Measurements from ENCODE around the gene CORT.
A peak's percentile ranks its signal among the peaks of the same experiment; 100 is the strongest.

The CORT gene

DNA sequence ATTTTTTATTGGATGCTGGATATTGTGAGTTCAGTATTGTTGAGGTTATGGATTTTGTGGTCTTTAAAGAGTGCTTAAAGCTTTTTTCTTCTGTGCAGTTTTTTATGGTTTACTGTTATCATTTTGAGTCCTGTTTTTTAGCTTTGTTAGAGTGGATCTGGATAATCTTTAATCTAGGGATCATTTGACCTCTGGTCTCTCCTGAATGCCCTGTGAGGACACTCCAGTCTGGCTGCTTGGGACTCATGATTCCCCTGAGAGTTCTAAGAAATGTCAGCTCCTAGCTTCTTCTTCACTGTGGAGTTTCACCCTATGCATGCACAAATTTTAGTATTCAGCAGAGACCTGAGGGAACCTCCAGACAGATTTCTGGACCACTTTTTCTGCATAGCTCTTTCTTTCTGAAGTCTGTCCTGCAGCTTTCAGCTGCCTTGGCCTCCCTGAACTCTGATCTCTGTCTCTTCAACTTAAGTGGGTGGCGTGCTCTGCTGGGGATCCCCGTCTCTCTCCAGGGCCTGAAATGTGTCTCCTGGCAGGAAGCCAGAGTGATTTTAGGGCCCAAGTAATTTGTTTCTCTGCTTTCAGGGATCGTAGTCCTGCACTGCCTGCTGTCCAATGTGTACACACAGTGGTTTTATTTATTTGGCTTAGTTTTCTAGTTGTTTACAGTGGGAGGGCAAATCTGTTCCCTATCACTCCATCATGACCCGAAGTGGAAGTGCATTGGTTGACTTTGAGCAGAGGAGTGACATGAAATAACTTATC, 39.6 kb downstream of the CORT start:
- TF ChIP-seq, protein P1, sequence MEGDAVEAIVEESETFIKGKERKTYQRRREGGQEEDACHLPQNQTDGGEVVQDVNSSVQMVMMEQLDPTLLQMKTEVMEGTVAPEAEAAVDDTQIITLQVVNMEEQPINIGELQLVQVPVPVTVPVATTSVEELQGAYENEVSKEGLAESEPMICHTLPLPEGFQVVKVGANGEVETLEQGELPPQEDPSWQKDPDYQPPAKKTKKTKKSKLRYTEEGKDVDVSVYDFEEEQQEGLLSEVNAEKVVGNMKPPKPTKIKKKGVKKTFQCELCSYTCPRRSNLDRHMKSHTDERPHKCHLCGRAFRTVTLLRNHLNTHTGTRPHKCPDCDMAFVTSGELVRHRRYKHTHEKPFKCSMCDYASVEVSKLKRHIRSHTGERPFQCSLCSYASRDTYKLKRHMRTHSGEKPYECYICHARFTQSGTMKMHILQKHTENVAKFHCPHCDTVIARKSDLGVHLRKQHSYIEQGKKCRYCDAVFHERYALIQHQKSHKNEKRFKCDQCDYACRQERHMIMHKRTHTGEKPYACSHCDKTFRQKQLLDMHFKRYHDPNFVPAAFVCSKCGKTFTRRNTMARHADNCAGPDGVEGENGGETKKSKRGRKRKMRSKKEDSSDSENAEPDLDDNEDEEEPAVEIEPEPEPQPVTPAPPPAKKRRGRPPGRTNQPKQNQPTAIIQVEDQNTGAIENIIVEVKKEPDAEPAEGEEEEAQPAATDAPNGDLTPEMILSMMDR (IDR thresholded peaks at IDR 0.05): no peak
- H3K4me1 ChIP-seq: peaks cover 0 to 2% (median 0%) of the 10 kb centered on the region in 4 donors
- H3K36me3 ChIP-seq: peaks cover 0 to 4% (median 0%) of the 10 kb centered on the region in 3 donors
- H3K27ac ChIP-seq: no peak overlapping the region
- no peak overlapping the region for H3K4me3 ChIP-seq
- intact Hi-C loops (cut with DNase I; ENCODE audit: low total_unique reads): loop anchor here (5.0 kb wide), 1 partner anchor 57 kb away; the partner anchor contains the start of gene CENPS
- H3K9me3 ChIP-seq: no peaks in the 10 kb centered on the region
- no peaks in the 10 kb centered on the region for H3K27me3 ChIP-seq
- DNase-seq: no peak

DNA sequence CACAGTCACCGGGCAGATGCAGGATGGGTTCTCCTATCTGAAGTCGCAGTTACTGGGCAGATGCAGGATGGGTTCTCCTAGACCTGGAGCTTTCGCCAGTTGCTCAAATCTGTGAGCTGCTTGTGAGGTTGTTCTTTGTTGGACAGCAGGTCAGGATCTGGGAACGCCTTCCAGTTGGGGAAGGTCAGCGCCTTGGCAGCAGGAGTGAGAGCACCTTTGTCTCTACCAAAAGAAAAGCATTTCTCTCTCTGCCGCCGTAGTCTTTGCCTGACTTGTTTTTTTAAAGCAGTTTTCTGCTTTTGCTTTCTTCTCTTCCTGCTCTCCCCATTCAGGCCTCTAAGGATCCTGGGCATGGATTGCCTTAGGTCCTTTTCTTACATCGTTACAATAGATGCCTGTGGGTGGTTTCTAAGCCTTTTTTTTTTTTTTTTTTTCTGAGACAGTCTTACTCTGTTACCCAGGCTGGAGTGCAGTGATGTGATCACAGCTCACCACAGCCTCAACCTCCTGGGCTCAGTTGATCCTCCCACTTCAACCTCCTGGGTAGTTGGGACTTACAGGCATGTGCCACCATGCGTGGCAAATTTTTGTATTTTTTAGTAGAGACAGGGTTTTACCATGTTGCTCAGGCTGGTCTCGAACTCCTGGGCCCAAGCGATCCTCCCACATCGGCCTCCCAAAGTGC, 40.6 kb downstream of the CORT start:
- TF ChIP-seq, protein P1 (IDR thresholded peaks at IDR 0.05): no peak
- H3K27me3 ChIP-seq: no peaks in the 10 kb centered on the region
- no peaks in the 10 kb centered on the region for H3K9me3 ChIP-seq
- peaks cover 0 to 12% (median 5%) of the 10 kb centered on the region in 4 donors for H3K4me1 ChIP-seq
- intact Hi-C loops (cut with DNase I; ENCODE audit: low total_unique reads): loop anchor here (5.0 kb wide), 1 partner anchor 58 kb away; the partner anchor contains the start of gene CENPS
- H3K36me3 ChIP-seq: peaks cover 0 to 4% (median 0%) of the 10 kb centered on the region in 3 donors
- H3K4me3 ChIP-seq: no peak overlapping the region
- no peak overlapping the region for H3K27ac ChIP-seq
- no peak for DNase-seq

DNA sequence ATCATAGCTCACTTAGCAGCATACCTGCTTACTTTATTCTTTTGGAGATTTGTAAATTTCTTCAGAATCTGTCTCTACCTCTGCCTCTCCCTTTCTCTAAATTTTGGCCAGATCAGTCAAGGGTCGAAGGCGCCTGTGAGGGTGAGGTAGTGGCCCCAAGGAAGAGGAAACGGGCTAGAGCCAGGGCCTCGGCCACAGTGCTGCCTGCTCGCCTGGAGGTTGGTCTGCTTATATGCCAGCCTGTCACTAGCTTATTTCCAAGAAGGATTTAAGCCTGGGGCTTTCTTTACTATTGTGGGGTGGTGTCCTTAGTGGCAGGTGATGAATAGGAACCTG, 44.6 kb downstream of the CORT start:
- Histone ChIP-seq H3K4me3 (no peak overlapping the region), H3K27me3 (no peaks in the 10 kb centered on the region), H3K4me1 (peaks cover 0 to 16% (median 6%) of the 10 kb centered on the region in 4 donors), H3K27ac (no peak overlapping the region), H3K36me3 (peaks cover 0 to 18% (median 0%) of the 10 kb centered on the region in 3 donors), H3K9me3 (no peaks in the 10 kb centered on the region)
- TF ChIP-seq, protein P1 (IDR thresholded peaks at IDR 0.05): no peak
- no peak for DNase-seq
- intact Hi-C loops (cut with DNase I; ENCODE audit: low total_unique reads): loop anchor here (5.0 kb wide), 1 partner anchor 62 kb away; the partner anchor contains the start of gene CENPS

DNA sequence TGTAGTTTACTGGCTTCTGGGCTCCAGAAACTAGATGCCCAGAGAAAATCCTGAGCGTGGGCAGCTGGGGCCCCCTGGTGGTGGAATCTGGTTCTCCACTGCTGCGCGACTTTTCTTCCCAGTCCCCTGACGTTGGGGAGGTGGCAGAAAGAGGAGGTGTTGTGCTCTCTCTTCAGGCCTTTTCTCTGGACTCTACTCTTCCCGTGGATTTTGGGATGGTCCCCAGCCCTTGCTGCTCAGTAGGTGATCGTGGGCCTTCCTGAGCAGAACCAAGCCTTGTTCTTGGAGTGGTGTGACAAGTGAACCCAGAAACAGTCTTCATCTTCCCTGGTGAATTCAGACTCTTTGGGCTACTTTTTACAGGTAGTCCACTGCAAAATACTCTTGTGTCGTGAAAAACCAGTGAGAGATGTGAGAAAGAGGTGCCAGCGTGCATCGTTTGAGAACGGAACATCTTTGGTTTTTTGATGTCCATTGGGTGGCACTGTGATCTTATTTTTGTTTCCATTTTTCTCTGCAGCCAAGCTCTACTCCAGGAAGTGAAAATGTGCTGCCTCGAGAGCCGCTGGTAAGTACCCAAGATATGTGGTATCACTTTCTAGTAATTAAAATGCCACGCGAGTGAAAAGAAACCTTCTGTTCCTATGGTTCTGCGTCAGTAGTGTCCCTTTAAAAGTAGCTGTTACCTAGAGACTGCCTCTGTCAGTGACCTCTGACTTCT, 45.1 kb downstream of the CORT start:
- Histone ChIP-seq H3K36me3 (peaks cover 0 to 18% (median 0%) of the 10 kb centered on the region in 3 donors), H3K27ac (no peak overlapping the region), H3K4me1 (peaks cover 0 to 16% (median 6%) of the 10 kb centered on the region in 4 donors), H3K9me3 (no peaks in the 10 kb centered on the region), H3K27me3 (no peaks in the 10 kb centered on the region), H3K4me3 (peak overlapping the region in 1 of 2 donors; percentile 27)
- peak; percentile 40 to 75 for DNase-seq
- intact Hi-C loops (cut with DNase I; ENCODE audit: low total_unique reads): loop anchor here (5.0 kb wide), 1 partner anchor 63 kb away; the partner anchor contains the start of gene CENPS
- TF ChIP-seq, protein P1 (IDR thresholded peaks at IDR 0.05): peak; percentile 86 to 89

DNA sequence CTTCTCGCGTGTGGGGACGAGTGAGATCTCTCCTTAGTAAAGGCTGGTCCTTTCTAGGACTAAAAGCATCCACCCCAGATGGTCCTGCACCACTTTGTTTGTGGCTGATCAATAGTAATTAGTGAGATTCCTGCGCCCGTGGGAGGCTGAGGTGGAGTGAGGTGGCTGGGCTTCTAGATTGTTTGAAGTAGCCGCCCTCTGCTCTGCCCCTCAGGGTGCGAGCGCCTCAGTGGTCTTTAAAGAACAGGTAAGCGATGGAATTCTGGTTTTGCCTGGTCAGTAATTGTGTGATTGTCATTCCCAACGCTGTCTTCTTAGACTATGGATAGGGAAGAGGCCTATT, 45.6 kb downstream of the CORT start:
- H3K27ac ChIP-seq: no peak overlapping the region
- TF ChIP-seq, protein P1 (IDR thresholded peaks at IDR 0.05): no peak
- no peak for DNase-seq
- H3K27me3 ChIP-seq: no peaks in the 10 kb centered on the region
- peaks cover 0 to 16% (median 6%) of the 10 kb centered on the region in 4 donors for H3K4me1 ChIP-seq
- peaks cover 0 to 18% (median 0%) of the 10 kb centered on the region in 3 donors for H3K36me3 ChIP-seq
- H3K4me3 ChIP-seq: peak overlapping the region in 1 of 2 donors; percentile 27
- intact Hi-C loops (cut with DNase I; ENCODE audit: low total_unique reads): no loop called here
- no peaks in the 10 kb centered on the region for H3K9me3 ChIP-seq
